Measurements from ENCODE around the gene SMARCA2.

GRCh38 chr9:2178034-2178734, 163.0 kb downstream of the SMARCA2 start:
- TF ChIP-seq CTCF (conservative IDR thresholded peaks at IDR 0.05; ENCODE audit: low read depth, low read length) = no peak
- no peak for TF ChIP-seq EZH2phosphoT487 (IDR thresholded peaks at IDR 0.05; ENCODE audit: borderline replicate concordance, low read length)

Data from PC-3 (cell line).